IgD-negative memory B cell (primary cell): Measurements from ENCODE around the gene NPL. TPM values are rescaled to one million over a fixed set of nuclear protein-coding genes. Genes with fewer than 3 reads are reported as not detected.

Source experiments
- H3K27ac Mint-ChIP-seq, 3 donors: one replicate each; pipeline ENCODE4 v1.8.0; 2020 to 2022; ENCODE audit warnings: mild to moderate bottlenecking in 3 of 3, mixed read lengths in 3 of 3, moderate library complexity in 1 of 3
- H3K27me3 Mint-ChIP-seq: one replicate; pipeline ENCODE4 v1.8.0; 2021; ENCODE audit warnings: mixed read lengths
- H3K36me3 Mint-ChIP-seq: one replicate; pipeline ENCODE4 v1.8.0; 2020; ENCODE audit warnings: mild to moderate bottlenecking, mixed read lengths
- H3K4me1 Mint-ChIP-seq, 3 donors: one replicate each; pipeline ENCODE4 v1.8.0; 2020 to 2022; ENCODE audit warnings: mixed read lengths in 3 of 3, mild to moderate bottlenecking in 1 of 3
- H3K4me3 Mint-ChIP-seq, 4 donors: one replicate each; pipeline ENCODE4 v1.8.0; 2020 to 2022; ENCODE audit warnings: mild to moderate bottlenecking in 4 of 4, mixed read lengths in 4 of 4, moderate library complexity in 3 of 4
- H3K9me3 Mint-ChIP-seq, 3 donors: one replicate each; pipeline ENCODE4 v1.8.0; 2020 to 2021; ENCODE audit warnings: mixed read lengths in 3 of 3, mild to moderate bottlenecking in 1 of 3
- polyA plus RNA-seq: library from polyadenylated mRNA; unstranded; fragments of 300-500 nt; fragmentation: Illumina TruSeq; gene quantifications from one replicate; pipeline ENCODE4 v1.2.3, GENCODE V29; 2021

NPL gene
- polyA plus RNA-seq, 1 donor from 2014 or later, result 4.8 TPM

DNA sequence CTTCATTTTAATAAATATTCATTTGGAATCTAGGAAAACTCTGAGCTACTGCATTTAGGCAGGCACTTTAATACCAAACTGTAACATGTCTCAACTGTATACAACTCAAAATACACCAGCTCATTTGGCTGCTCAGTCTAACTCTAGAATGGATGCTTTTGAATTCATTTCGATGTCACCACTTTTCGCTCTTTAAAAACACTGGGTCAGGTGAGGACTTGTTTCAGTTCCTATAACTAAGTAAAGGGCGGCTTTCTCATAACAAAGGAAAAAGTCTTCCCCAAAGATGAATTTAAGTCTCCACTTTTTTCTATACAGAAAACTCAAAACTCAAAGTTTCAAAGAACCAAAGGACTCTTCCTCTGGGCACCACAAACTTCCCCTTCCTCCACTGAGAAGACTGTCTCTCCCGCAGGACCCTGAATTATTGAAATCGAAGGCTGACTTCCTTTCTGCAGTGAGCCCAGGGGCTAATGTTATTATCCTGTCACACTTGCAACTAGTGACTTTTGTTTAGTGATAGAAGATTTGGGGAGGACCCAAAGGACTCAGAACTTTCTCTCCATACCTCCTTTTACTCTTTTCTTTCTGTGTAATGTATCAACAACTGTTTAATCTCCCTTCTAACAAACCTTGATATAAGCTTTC lies 39.8 kb downstream of the NPL start:
- Mint-ChIP-seq H3K36me3 (no peaks in the 10 kb centered on the region), H3K4me3 (peak overlapping the region in 3 of 4 donors; percentile 34 to 65 (median 44)), H3K4me1 (peaks cover 8% of the 10 kb centered on the region in 3 donors), H3K27ac (peak overlapping the region in 1 of 3 donors; percentile 46), H3K27me3 (peaks cover 1% of the 10 kb centered on the region), H3K9me3 (no peaks in the 10 kb centered on the region)

- Mint-ChIP-seq H3K36me3 (no peaks in the 10 kb centered on the region), H3K27me3 (no peaks in the 10 kb centered on the region), H3K9me3 (no peaks in the 10 kb centered on the region), H3K4me1 (peaks cover 8% of the 10 kb centered on the region in 3 donors), H3K27ac (peak overlapping the region in 1 of 3 donors; percentile 29), H3K4me3 (no peak overlapping the region)
Observed at GRCh38 chr1:182833271-182833670, 43.7 kb downstream of the NPL start.

- Mint-ChIP-seq H3K4me3 (no peak overlapping the region), H3K27ac (no peak overlapping the region), H3K4me1 (peaks cover 5 to 12% (median 9%) of the 10 kb centered on the region in 3 donors), H3K9me3 (no peaks in the 10 kb centered on the region), H3K27me3 (no peaks in the 10 kb centered on the region), H3K36me3 (no peaks in the 10 kb centered on the region)
Observed at GRCh38 chr1:182834326-182834725, 44.8 kb downstream of the NPL start.

GRCh38 chr1:182835806-182836205 lies 46.2 kb downstream of the NPL start:
- Mint-ChIP-seq H3K27me3 (no peaks in the 10 kb centered on the region), H3K4me3 (peak overlapping the region in 1 of 4 donors; percentile 4), H3K4me1 (peaks cover 5 to 17% (median 12%) of the 10 kb centered on the region in 3 donors), H3K36me3 (no peaks in the 10 kb centered on the region), H3K27ac (no peak overlapping the region), H3K9me3 (no peaks in the 10 kb centered on the region)

DNA sequence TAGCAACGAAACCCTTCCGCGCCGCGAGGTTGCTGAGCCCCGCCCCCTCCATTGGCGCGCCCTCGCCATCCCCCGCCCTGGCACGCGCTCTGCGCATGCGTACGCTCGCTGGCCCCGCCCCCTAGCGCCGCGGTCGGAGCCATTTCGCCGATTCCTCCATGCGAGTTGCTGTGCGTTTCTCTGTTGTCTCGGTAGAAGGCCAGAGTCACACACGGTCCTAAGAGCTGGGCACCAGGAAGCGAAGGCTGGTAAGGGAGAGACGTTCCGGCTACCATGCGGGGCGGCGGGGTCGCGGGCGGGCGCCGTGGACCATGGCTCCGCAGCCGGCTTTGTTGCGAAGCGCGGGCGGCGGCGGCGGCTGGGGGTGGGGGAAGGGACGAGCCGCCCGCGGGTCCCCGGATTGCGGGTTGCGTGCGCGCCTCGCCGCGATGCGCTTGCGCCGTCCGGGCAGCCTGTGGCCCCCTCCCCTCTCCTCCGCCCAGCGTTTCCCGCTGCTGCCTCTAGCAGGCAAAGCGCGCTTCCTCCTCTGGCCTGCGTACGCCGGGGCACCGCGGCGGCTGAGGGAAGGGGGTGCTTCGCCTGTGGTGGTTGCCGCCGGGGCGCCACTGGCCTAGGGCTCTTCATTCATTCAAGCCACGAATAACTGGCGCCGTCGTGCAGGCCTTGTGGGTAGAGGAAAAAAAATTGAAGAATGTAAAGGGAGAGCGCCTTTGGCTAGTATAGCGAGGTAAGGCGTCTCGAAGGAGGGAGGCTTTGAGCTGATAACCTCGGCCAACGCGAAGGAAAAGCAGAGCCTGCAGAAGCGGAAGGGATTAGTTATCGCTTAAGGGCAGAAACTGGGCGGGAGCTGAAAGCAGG lies 49.9 kb downstream of the NPL start, which contains the start of gene DHX9:
DHX9 (plus strand) TSS at position 139 of the 858 bp plus-strand sequence. CDS start 3,220 bp downstream, outside the sequence.
- Mint-ChIP-seq H3K27me3 (no peaks in the 10 kb centered on the region), H3K4me3 (peak within 1 kb of the TSS; percentile 90 to 97 (median 96)), H3K9me3 (no peaks in the 10 kb centered on the region), H3K36me3 (no peaks in the 10 kb centered on the region), H3K27ac (peak within 1 kb of the TSS; percentile 90 to 98 (median 94)), H3K4me1 (peaks cover 27 to 37% (median 32%) of the 10 kb centered on the region in 3 donors)

DNA sequence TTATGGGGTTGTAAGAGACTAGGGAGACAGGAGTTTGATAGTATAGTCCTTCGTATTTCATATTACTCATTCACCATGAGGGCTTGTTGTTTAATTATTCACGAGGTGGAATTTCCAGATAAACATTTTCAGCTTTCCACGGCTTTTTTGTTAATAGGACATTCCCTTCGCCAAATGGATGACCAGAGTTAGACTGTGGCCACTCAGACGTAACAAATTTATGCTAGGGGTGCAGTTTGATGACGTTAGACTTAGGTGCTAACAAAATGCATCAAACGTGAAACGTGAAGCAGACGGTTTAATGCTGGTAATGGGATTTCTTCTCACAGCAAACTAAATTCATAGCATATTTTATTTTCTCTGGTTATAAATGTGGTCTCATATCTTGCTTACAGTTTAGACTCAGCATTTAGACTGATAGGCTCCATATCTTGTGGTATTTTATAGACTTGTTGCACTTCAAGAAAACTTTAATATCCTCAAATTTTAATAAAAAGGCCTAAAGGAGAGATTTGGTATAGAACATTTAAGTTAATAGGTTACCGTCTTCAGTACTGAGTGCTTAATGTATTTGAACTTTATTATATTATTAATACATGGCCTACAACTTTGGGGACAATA lies 51.9 kb downstream of the NPL start:
- H3K9me3 Mint-ChIP-seq, result no peaks in the 10 kb centered on the region
- peak overlapping the region; percentile 90 to 98 (median 94) for H3K27ac Mint-ChIP-seq
- peaks cover 30 to 46% (median 36%) of the 10 kb centered on the region in 3 donors for H3K4me1 Mint-ChIP-seq
- no peaks in the 10 kb centered on the region for H3K27me3 Mint-ChIP-seq
- H3K4me3 Mint-ChIP-seq, result peak overlapping the region; percentile 90 to 97 (median 96)
- H3K36me3 Mint-ChIP-seq, result peaks cover under 1% of the 10 kb centered on the region

- Mint-ChIP-seq H3K9me3 (no peaks in the 10 kb centered on the region), H3K27ac (peak overlapping the region in 2 of 3 donors; percentile 52 to 90), H3K4me1 (peaks cover 31 to 53% (median 41%) of the 10 kb centered on the region in 3 donors), H3K4me3 (peak overlapping the region in 3 of 4 donors; percentile 95 to 97 (median 96)), H3K36me3 (peaks cover 8% of the 10 kb centered on the region), H3K27me3 (no peaks in the 10 kb centered on the region)
Observed at GRCh38 chr1:182842265-182842664, 52.7 kb downstream of the NPL start.

GRCh38 chr1:182845379-182845778 lies 55.8 kb downstream of the NPL start:
- H3K4me1 Mint-ChIP-seq, result peaks cover 45 to 61% (median 46%) of the 10 kb centered on the region in 3 donors
- no peaks in the 10 kb centered on the region for H3K27me3 Mint-ChIP-seq
- no peaks in the 10 kb centered on the region for H3K9me3 Mint-ChIP-seq
- peaks cover 11% of the 10 kb centered on the region for H3K36me3 Mint-ChIP-seq
- peak overlapping the region in 1 of 3 donors; percentile 35 for H3K27ac Mint-ChIP-seq
- H3K4me3 Mint-ChIP-seq, result peak overlapping the region in 1 of 4 donors; percentile 72

- H3K27me3 Mint-ChIP-seq, result no peaks in the 10 kb centered on the region
- peaks cover 41 to 56% (median 45%) of the 10 kb centered on the region in 3 donors for H3K4me1 Mint-ChIP-seq
- no peak overlapping the region for H3K27ac Mint-ChIP-seq
- peaks cover 11% of the 10 kb centered on the region for H3K36me3 Mint-ChIP-seq
- H3K4me3 Mint-ChIP-seq, result no peak overlapping the region
- no peaks in the 10 kb centered on the region for H3K9me3 Mint-ChIP-seq
Observed at GRCh38 chr1:182845894-182846293, 56.3 kb downstream of the NPL start.

GRCh38 chr1:182847105-182847504 lies 57.5 kb downstream of the NPL start:
- Mint-ChIP-seq H3K36me3 (peaks cover 11% of the 10 kb centered on the region), H3K27me3 (no peaks in the 10 kb centered on the region), H3K4me1 (peaks cover 34 to 46% (median 37%) of the 10 kb centered on the region in 3 donors), H3K9me3 (no peaks in the 10 kb centered on the region), H3K4me3 (peak overlapping the region in 1 of 4 donors; percentile 55), H3K27ac (peak overlapping the region in 2 of 3 donors; percentile 38 to 60)

DNA sequence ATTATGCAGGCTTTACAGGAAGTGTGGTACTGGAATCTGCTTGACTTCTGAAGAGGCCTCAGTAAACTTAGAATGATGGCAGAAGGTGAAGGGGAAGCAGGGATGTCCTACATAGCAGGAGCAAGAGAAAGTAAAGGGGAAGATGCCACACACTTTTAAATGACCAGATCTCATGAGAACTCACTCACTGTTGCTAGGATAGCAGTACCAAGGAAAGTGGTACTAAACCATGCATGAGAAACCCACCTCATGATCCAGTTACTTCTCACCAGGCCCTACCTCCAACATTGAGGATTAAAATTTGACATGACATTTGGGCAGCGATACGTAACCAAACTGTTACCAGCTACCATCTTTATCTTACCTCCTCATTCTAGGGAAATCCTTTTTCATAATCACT lies 59.2 kb downstream of the NPL start:
- no peaks in the 10 kb centered on the region for H3K27me3 Mint-ChIP-seq
- H3K4me1 Mint-ChIP-seq, result peaks cover 22 to 37% (median 23%) of the 10 kb centered on the region in 3 donors
- no peak overlapping the region for H3K4me3 Mint-ChIP-seq
- peaks cover 11% of the 10 kb centered on the region for H3K36me3 Mint-ChIP-seq
- H3K9me3 Mint-ChIP-seq, result no peaks in the 10 kb centered on the region
- no peak overlapping the region for H3K27ac Mint-ChIP-seq

GRCh38 chr1:182850319-182850718 lies 60.7 kb downstream of the NPL start:
- Mint-ChIP-seq H3K27ac (no peak overlapping the region), H3K36me3 (peaks cover 11% of the 10 kb centered on the region), H3K27me3 (no peaks in the 10 kb centered on the region), H3K4me1 (peaks cover 19 to 31% (median 20%) of the 10 kb centered on the region in 3 donors), H3K9me3 (no peaks in the 10 kb centered on the region), H3K4me3 (no peak overlapping the region)

- Mint-ChIP-seq H3K9me3 (no peaks in the 10 kb centered on the region), H3K4me1 (peaks cover 18 to 24% (median 20%) of the 10 kb centered on the region in 3 donors), H3K36me3 (peaks cover 8% of the 10 kb centered on the region), H3K27me3 (no peaks in the 10 kb centered on the region), H3K4me3 (no peak overlapping the region), H3K27ac (no peak overlapping the region)
Observed at GRCh38 chr1:182851825-182852224, 62.3 kb downstream of the NPL start.

- peaks cover 0 to 5% (median 0%) of the 10 kb centered on the region in 3 donors for H3K4me1 Mint-ChIP-seq
- no peaks in the 10 kb centered on the region for H3K27me3 Mint-ChIP-seq
- H3K36me3 Mint-ChIP-seq, result peaks cover 4% of the 10 kb centered on the region
Observed at GRCh38 chr1:182855911-182856310, 66.3 kb downstream of the NPL start.

GRCh38 chr1:182857212-182857611 lies 67.6 kb downstream of the NPL start:
- Mint-ChIP-seq H3K9me3 (no peaks in the 10 kb centered on the region), H3K4me1 (peaks cover 0 to 5% (median 0%) of the 10 kb centered on the region in 3 donors), H3K27me3 (no peaks in the 10 kb centered on the region), H3K36me3 (peaks cover 4% of the 10 kb centered on the region), H3K4me3 (no peak overlapping the region), H3K27ac (no peak overlapping the region)

More at GRCh38 chr1:182855911-182856310, 66.3 kb downstream of the NPL start:
- Mint-ChIP-seq H3K4me3 (no peak overlapping the region), H3K9me3 (no peaks in the 10 kb centered on the region), H3K27ac (peak overlapping the region in 1 of 3 donors; percentile 50)
